Measurements from ENCODE around the gene TMEFF2.

DNA sequence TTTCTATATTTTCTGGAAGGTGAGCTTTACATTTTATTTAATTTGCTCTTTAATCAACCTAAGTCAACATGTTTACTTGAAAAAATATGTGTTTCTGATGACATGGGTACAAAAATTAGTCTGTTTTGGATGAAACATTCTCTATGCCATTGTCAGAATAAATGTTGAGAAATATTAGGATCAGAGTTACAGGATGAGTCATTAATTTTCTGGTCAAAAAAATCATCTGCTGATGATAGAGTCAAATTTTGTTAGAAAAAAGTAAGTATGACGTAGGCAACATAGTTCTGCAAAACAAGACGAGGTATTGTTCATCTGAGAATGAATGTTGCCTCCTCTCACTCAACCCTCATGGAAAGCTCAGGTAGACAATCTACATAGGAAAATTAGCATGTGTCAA, 240.3 kb downstream of the TMEFF2 start:
- TF ChIP-seq, protein P1, sequence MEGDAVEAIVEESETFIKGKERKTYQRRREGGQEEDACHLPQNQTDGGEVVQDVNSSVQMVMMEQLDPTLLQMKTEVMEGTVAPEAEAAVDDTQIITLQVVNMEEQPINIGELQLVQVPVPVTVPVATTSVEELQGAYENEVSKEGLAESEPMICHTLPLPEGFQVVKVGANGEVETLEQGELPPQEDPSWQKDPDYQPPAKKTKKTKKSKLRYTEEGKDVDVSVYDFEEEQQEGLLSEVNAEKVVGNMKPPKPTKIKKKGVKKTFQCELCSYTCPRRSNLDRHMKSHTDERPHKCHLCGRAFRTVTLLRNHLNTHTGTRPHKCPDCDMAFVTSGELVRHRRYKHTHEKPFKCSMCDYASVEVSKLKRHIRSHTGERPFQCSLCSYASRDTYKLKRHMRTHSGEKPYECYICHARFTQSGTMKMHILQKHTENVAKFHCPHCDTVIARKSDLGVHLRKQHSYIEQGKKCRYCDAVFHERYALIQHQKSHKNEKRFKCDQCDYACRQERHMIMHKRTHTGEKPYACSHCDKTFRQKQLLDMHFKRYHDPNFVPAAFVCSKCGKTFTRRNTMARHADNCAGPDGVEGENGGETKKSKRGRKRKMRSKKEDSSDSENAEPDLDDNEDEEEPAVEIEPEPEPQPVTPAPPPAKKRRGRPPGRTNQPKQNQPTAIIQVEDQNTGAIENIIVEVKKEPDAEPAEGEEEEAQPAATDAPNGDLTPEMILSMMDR (conservative IDR thresholded peaks at IDR 0.05; ENCODE audit: low read depth, low read length): no peak
- TF ChIP-seq POLR2A (IDR thresholded peaks at IDR 0.05; ENCODE audit: low read depth, low read length) (no peak), RFX5 (IDR thresholded peaks at IDR 0.05; ENCODE audit: low read depth, low read length) (no peak), CHD1 (IDR thresholded peaks at IDR 0.05; ENCODE audit: low read depth, low read length) (no peak), CEBPB (IDR thresholded peaks at IDR 0.05; ENCODE audit: low read depth, low read length) (no peak), SMC3 (IDR thresholded peaks at IDR 0.05; ENCODE audit: low read depth, low read length) (no peak), RAD21 (IDR thresholded peaks at IDR 0.05; ENCODE audit: low read length) (no peak), FOS (IDR thresholded peaks at IDR 0.05; ENCODE audit: low read depth, low read length) (no peak), MAFK (IDR thresholded peaks at IDR 0.05; ENCODE audit: low read depth, low read length) (no peak)
- TF ChIP-seq, protein P2, sequence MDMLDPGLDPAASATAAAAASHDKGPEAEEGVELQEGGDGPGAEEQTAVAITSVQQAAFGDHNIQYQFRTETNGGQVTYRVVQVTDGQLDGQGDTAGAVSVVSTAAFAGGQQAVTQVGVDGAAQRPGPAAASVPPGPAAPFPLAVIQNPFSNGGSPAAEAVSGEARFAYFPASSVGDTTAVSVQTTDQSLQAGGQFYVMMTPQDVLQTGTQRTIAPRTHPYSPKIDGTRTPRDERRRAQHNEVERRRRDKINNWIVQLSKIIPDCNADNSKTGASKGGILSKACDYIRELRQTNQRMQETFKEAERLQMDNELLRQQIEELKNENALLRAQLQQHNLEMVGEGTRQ (IDR thresholded peaks at IDR 0.05; ENCODE audit: low read depth, low read length): no peak
- TF ChIP-seq, protein P3, sequence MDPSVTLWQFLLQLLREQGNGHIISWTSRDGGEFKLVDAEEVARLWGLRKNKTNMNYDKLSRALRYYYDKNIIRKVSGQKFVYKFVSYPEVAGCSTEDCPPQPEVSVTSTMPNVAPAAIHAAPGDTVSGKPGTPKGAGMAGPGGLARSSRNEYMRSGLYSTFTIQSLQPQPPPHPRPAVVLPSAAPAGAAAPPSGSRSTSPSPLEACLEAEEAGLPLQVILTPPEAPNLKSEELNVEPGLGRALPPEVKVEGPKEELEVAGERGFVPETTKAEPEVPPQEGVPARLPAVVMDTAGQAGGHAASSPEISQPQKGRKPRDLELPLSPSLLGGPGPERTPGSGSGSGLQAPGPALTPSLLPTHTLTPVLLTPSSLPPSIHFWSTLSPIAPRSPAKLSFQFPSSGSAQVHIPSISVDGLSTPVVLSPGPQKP (IDR thresholded peaks at IDR 0.05; ENCODE audit: borderline replicate concordance, low read depth, low read length): no peak

Data from IMR-90 (cell line).